ENCODE measurements around the gene CLDN8. TPM values are rescaled to one million over a fixed set of nuclear protein-coding genes. Genes with fewer than 3 reads are reported as not detected.

Gene CLDN8
- total RNA-seq, 1 donor from 2014 or later = 2.5 TPM

- TF ChIP-seq, protein P1, sequence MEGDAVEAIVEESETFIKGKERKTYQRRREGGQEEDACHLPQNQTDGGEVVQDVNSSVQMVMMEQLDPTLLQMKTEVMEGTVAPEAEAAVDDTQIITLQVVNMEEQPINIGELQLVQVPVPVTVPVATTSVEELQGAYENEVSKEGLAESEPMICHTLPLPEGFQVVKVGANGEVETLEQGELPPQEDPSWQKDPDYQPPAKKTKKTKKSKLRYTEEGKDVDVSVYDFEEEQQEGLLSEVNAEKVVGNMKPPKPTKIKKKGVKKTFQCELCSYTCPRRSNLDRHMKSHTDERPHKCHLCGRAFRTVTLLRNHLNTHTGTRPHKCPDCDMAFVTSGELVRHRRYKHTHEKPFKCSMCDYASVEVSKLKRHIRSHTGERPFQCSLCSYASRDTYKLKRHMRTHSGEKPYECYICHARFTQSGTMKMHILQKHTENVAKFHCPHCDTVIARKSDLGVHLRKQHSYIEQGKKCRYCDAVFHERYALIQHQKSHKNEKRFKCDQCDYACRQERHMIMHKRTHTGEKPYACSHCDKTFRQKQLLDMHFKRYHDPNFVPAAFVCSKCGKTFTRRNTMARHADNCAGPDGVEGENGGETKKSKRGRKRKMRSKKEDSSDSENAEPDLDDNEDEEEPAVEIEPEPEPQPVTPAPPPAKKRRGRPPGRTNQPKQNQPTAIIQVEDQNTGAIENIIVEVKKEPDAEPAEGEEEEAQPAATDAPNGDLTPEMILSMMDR (conservative IDR thresholded peaks at IDR 0.05) = no peak
- Mint-ChIP-seq H3K4me1 (ENCODE audit: unreplicated experiment) (peaks cover 16% of the 10 kb centered on the region), H3K27ac (peak overlapping the region; percentile 78), H3K4me3 (no peak overlapping the region), H3K9me3 (peaks cover 10% of the 10 kb centered on the region), H3K27me3 (no peaks in the 10 kb centered on the region), H3K36me3 (peaks cover 4% of the 10 kb centered on the region)
- no peak for DNase-seq (ENCODE audit: extremely low spot score, unreplicated experiment)
These were observed 9.2 kb downstream of the CLDN8 start for GRCh38 chr21:30206551-30207251.

GRCh38 chr21:30200000-30200399 is 15.9 kb downstream of the CLDN8 start:
- Mint-ChIP-seq H3K9me3 (peaks cover 6% of the 10 kb centered on the region), H3K27ac (no peak overlapping the region), H3K27me3 (peaks cover 3% of the 10 kb centered on the region), H3K4me1 (ENCODE audit: unreplicated experiment) (no peaks in the 10 kb centered on the region), H3K36me3 (peaks cover 7% of the 10 kb centered on the region), H3K4me3 (no peak overlapping the region)
- DNase-seq (ENCODE audit: extremely low spot score, unreplicated experiment) = no peak
- TF ChIP-seq, protein P1 (conservative IDR thresholded peaks at IDR 0.05) = no peak

- H3K4me1 Mint-ChIP-seq (ENCODE audit: unreplicated experiment) = no peaks in the 10 kb centered on the region
- no peaks in the 10 kb centered on the region for H3K27me3 Mint-ChIP-seq
- peaks cover 3% of the 10 kb centered on the region for H3K36me3 Mint-ChIP-seq
- H3K9me3 Mint-ChIP-seq = no peaks in the 10 kb centered on the region
- DNase-seq (ENCODE audit: extremely low spot score, unreplicated experiment) = no peak
- TF ChIP-seq, protein P1 (conservative IDR thresholded peaks at IDR 0.05) = peak; percentile 83
- H3K4me3 Mint-ChIP-seq = no peak overlapping the region
- H3K27ac Mint-ChIP-seq = no peak overlapping the region
These were observed 21.1 kb downstream of the CLDN8 start for GRCh38 chr21:30194701-30195299.

DNA sequence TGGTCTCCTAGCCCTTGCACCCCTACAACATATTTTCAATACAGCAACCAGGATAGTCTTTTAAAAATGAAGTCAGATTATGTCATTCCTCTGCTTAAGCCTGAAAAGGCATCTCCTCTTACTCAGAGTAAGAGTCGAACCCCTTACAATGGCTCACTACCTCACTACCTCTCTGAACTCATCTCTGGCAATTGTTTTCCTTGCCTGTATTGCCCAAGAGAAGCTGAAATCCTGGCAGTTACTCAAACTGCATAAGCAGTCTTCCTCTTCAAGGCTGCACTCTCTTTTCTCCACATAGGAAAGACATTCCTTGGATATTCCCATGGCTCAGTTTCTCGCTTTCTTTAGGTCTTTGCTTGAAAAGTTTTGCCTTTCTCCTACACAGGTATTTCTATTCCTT is 22.7 kb downstream of the CLDN8 start:
- Mint-ChIP-seq H3K9me3 (no peaks in the 10 kb centered on the region), H3K4me3 (no peak overlapping the region), H3K4me1 (ENCODE audit: unreplicated experiment) (no peaks in the 10 kb centered on the region), H3K27me3 (no peaks in the 10 kb centered on the region), H3K27ac (no peak overlapping the region), H3K36me3 (no peaks in the 10 kb centered on the region)
- TF ChIP-seq, protein P1 (conservative IDR thresholded peaks at IDR 0.05) = no peak
- no peak for DNase-seq (ENCODE audit: extremely low spot score, unreplicated experiment)

GRCh38 chr21:30190554-30190953 is 25.3 kb downstream of the CLDN8 start:
- TF ChIP-seq, protein P1 (conservative IDR thresholded peaks at IDR 0.05) = no peak
- H3K4me3 Mint-ChIP-seq = no peak overlapping the region
- H3K36me3 Mint-ChIP-seq = no peaks in the 10 kb centered on the region
- no peaks in the 10 kb centered on the region for H3K27me3 Mint-ChIP-seq
- H3K27ac Mint-ChIP-seq = no peak overlapping the region
- H3K9me3 Mint-ChIP-seq = no peaks in the 10 kb centered on the region
- H3K4me1 Mint-ChIP-seq (ENCODE audit: unreplicated experiment) = no peaks in the 10 kb centered on the region
- DNase-seq (ENCODE audit: extremely low spot score, unreplicated experiment) = no peak
